Activated T-cell treated with anti-CD3 and anti-CD28 coated beads, Interleukin-2, amount 50 U/mL, for 24 hours (primary cell): ENCODE data around the gene TNRC6A.
"Not testable (repeated sequence)": the region's sequence is repeated elsewhere in the genome, so short reads cannot be mapped to it uniquely, and the experiment has no call there.

Experiments
- DNase-seq: peaks from one replicate; pipeline ENCODE4 v3.0.0-alpha.2; 2020
- H3K27ac Mint-ChIP-seq: 2 replicates; pipeline ENCODE4 v1.8.0; 2020; ENCODE audit warnings: mild to moderate bottlenecking, mixed read lengths
- H3K27me3 Mint-ChIP-seq: 2 replicates; pipeline ENCODE4 v1.8.0; 2020; ENCODE audit warnings: mixed read lengths
- H3K36me3 Mint-ChIP-seq: 2 replicates; pipeline ENCODE4 v1.8.0; 2020; ENCODE audit warnings: low read depth, mixed read lengths
- H3K4me1 Mint-ChIP-seq: 2 replicates; pipeline ENCODE4 v1.8.0; 2020; ENCODE audit warnings: low read depth, mixed read lengths
- H3K4me3 Mint-ChIP-seq: 2 replicates; pipeline ENCODE4 v1.8.0; 2020; ENCODE audit warnings: mild to moderate bottlenecking, moderate library complexity, mixed read lengths
- H3K9me3 Mint-ChIP-seq: 2 replicates; pipeline ENCODE4 v1.8.0; 2020; ENCODE audit warnings: mixed read lengths

TNRC6A gene

DNA sequence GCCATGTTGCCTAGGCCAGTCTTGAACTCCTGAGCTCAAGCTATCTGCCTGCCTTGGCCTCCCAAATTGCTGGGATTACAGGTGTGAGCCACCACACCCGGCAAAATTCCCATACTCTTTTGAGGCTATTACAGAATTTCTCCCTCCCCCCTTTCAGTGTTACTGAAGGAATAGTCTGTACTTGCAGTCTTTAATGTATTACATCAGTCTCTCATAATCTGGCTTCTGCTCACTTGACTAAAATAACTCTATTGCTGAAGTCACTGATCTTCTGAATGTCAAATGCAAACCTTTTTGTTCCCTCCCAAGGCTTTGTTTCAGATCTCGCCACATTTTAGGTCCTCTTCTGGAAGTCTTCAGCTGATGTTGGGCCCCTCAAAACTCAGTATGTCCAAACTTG lies 51.8 kb downstream of the TNRC6A start:
- no peaks in the 10 kb centered on the region for H3K9me3 Mint-ChIP-seq
- peaks cover 89% of the 10 kb centered on the region for H3K36me3 Mint-ChIP-seq
- H3K27ac Mint-ChIP-seq = peak overlapping the region; percentile 10
- no peak overlapping the region for H3K4me3 Mint-ChIP-seq
- H3K27me3 Mint-ChIP-seq = no peaks in the 10 kb centered on the region
- DNase-seq = no peak
- H3K4me1 Mint-ChIP-seq = peaks cover 9% of the 10 kb centered on the region

- no peaks in the 10 kb centered on the region for H3K9me3 Mint-ChIP-seq
- H3K4me3 Mint-ChIP-seq = no peak overlapping the region
- no peaks in the 10 kb centered on the region for H3K4me1 Mint-ChIP-seq
- no peaks in the 10 kb centered on the region for H3K27me3 Mint-ChIP-seq
- H3K36me3 Mint-ChIP-seq = peaks cover 88% of the 10 kb centered on the region
- peak overlapping the region; percentile 3 for H3K27ac Mint-ChIP-seq
- DNase-seq = no peak
Measured at GRCh38 chr16:24784121-24784520, 54.7 kb downstream of the TNRC6A start.

DNA sequence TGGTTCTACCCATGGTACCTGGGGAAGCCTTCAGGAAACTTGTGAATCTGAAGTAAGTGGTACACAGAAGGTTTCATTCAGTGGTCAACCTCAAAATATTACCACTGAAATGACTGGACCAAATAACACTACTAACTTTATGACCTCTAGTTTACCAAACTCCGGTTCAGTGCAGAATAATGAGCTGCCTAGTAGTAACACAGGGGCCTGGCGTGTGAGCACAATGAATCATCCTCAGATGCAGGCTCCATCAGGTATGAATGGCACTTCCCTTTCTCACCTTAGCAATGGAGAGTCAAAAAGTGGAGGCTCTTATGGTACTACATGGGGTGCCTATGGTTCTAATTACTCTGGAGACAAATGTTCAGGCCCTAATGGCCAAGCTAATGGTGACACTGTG lies 60.4 kb downstream of the TNRC6A start:
- Mint-ChIP-seq H3K9me3 (no peaks in the 10 kb centered on the region), H3K36me3 (peaks cover 93% of the 10 kb centered on the region), H3K27ac (peak overlapping the region; percentile 8), H3K4me3 (no peak overlapping the region), H3K27me3 (no peaks in the 10 kb centered on the region), H3K4me1 (no peaks in the 10 kb centered on the region)
- DNase-seq = no peak

DNA sequence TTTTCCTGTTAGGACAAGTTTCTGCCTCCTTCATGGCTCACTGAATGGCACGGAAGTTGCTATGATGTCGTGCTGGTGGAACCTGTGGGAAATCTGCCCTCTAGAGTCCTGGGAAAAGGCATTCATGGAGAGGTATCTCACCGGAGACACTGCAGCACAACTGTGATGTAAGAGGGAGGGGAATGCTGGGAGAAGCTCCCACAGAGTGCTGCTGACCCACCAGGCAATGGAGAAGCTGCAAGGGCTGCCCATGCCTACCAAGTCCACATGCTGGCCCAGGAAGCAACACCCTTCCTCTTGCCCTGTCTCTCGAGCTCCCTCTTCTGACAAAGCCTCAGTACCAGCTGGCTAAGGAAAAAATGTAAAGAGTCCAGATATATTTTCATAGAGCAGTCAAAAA lies 71.1 kb downstream of the TNRC6A start:
- Mint-ChIP-seq H3K27me3 (no peaks in the 10 kb centered on the region), H3K36me3 (peaks cover 96% of the 10 kb centered on the region), H3K9me3 (no peaks in the 10 kb centered on the region), H3K27ac (no peak overlapping the region), H3K4me1 (no peaks in the 10 kb centered on the region), H3K4me3 (no peak overlapping the region)
- DNase-seq = no peak

DNA sequence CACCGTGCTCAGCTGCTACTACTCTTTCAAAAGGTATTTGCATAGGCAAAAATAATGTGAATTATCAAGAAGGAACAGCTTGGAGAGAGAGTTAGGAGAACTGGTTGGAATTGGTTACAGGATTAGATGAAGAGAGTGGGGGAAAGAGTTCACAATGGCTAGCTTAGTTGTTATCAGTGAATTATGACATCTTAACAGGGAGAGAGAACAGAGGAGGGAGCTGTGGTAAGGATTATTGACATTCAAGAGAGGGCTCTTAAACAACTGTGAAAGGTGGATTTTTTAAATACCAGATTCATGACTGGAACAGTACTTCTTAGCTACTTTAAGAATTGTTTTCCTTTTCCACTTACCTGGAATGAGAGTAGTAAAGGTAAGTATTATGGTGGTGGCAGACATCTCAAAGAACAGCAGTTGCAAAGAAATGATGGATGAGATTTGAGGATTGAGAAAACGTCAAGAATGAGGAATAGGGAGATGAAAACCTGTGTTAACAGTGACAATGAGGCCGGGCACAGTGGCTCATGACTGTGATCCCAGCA lies 72.4 kb downstream of the TNRC6A start:
- DNase-seq = no peak
- Mint-ChIP-seq H3K27ac (peak overlapping the region; percentile 58), H3K9me3 (no peaks in the 10 kb centered on the region), H3K36me3 (peaks cover 96% of the 10 kb centered on the region), H3K4me1 (no peaks in the 10 kb centered on the region), H3K27me3 (no peaks in the 10 kb centered on the region), H3K4me3 (no peak overlapping the region)

- Mint-ChIP-seq H3K36me3 (peaks cover 93% of the 10 kb centered on the region), H3K9me3 (no peaks in the 10 kb centered on the region)
Measured at GRCh38 chr16:24805484-24805883, 76.0 kb downstream of the TNRC6A start.

DNA sequence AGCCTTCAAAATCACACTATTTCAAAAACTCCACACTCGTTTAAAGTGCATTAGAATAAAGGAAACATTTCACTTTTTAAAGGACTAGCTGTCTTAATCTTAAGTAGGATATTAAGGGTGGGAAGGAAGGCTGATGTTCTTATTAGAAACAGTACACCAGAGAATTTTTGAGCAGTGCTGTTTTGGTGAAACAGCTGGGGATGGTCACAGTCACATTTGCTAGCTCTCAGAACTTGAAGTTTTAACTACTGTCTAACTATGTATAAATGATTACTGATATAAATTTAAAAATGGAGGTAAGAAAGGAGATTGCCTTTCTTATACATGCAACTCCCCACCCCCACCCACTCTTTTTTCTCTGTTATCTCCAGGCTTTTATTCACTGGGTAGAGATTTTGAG lies 77.8 kb downstream of the TNRC6A start:
- Mint-ChIP-seq H3K27ac (peak overlapping the region; percentile 35), H3K27me3 (no peaks in the 10 kb centered on the region), H3K36me3 (peaks cover 94% of the 10 kb centered on the region), H3K9me3 (no peaks in the 10 kb centered on the region), H3K4me1 (no peaks in the 10 kb centered on the region), H3K4me3 (no peak overlapping the region)
- DNase-seq = no peak

More at GRCh38 chr16:24805484-24805883, 76.0 kb downstream of the TNRC6A start:
- Mint-ChIP-seq H3K27ac (no peak overlapping the region), H3K27me3 (no peaks in the 10 kb centered on the region), H3K4me1 (no peaks in the 10 kb centered on the region), H3K4me3 (no peak overlapping the region)
- DNase-seq = no peak

- H3K36me3 Mint-ChIP-seq = peaks cover 94% of the 10 kb centered on the region
- DNase-seq = no peak
- no peaks in the 10 kb centered on the region for H3K4me1 Mint-ChIP-seq
- no peaks in the 10 kb centered on the region for H3K27me3 Mint-ChIP-seq
- H3K27ac Mint-ChIP-seq = peak overlapping the region; percentile 4
- H3K9me3 Mint-ChIP-seq = no peaks in the 10 kb centered on the region
- no peak overlapping the region for H3K4me3 Mint-ChIP-seq
Measured at GRCh38 chr16:24810951-24811843, 81.7 kb downstream of the TNRC6A start.

- H3K27me3 Mint-ChIP-seq, H3K4me3 Mint-ChIP-seq: not testable (repeated sequence)
Measured at GRCh38 chr16:24812813-24813212, 83.4 kb downstream of the TNRC6A start.

GRCh38 chr16:24815021-24815420 lies 85.6 kb downstream of the TNRC6A start:
- Mint-ChIP-seq H3K4me3 (no peak overlapping the region), H3K27me3 (no peaks in the 10 kb centered on the region), H3K9me3 (no peaks in the 10 kb centered on the region), H3K4me1 (no peaks in the 10 kb centered on the region), H3K36me3 (peaks cover 92% of the 10 kb centered on the region), H3K27ac (peak overlapping the region; percentile 13)
- DNase-seq = no peak

More at GRCh38 chr16:24812813-24813212, 83.4 kb downstream of the TNRC6A start:
- H3K27ac Mint-ChIP-seq, DNase-seq, H3K4me1 Mint-ChIP-seq, H3K9me3 Mint-ChIP-seq: not testable (repeated sequence)
- H3K36me3 Mint-ChIP-seq = peaks cover 90% of the 10 kb centered on the region

GRCh38 chr16:24816688-24817087 lies 87.2 kb downstream of the TNRC6A start:
- no peaks in the 10 kb centered on the region for H3K27me3 Mint-ChIP-seq
- peaks cover 93% of the 10 kb centered on the region for H3K36me3 Mint-ChIP-seq
- H3K27ac Mint-ChIP-seq = peak overlapping the region; percentile 69
- no peak overlapping the region for H3K4me3 Mint-ChIP-seq
- H3K4me1 Mint-ChIP-seq = no peaks in the 10 kb centered on the region
- H3K9me3 Mint-ChIP-seq = no peaks in the 10 kb centered on the region
- no peak for DNase-seq

DNA sequence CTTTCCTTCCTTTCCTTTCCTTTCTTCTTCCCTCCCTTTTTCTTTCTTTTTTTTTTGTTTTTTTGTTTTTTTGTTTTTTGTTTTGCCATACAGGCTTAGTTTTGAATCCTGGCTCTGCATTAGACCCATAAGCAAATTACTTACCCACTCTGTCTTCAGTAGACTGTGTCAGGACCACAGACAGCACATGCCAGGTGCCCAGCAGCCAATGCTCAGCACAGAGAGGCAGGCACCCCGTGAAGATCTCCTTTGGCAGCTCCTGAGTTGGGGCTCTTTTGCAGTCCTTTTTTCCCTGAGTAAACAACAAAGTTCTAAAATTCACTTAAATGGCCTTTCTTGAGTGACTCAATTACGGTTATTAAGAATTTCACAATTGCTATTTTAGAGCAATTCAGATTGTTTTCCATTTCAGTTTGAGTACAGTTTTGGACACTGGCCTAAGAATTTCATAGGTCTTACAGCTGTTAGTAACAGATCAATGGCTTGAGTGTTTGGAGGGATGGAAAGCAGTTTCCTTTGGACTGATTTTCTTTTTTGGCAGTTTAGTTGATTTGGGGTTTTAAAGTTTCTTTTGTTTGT lies 90.1 kb downstream of the TNRC6A start:
- Mint-ChIP-seq H3K27ac (peak overlapping the region; percentile 81), H3K9me3 (no peaks in the 10 kb centered on the region), H3K36me3 (peaks cover 95% of the 10 kb centered on the region), H3K27me3 (no peaks in the 10 kb centered on the region), H3K4me1 (no peaks in the 10 kb centered on the region), H3K4me3 (no peak overlapping the region)
- no peak for DNase-seq

GRCh38 chr16:24820522-24820921 lies 91.1 kb downstream of the TNRC6A start:
- Mint-ChIP-seq H3K4me3 (no peak overlapping the region), H3K36me3 (peaks cover 95% of the 10 kb centered on the region), H3K4me1 (no peaks in the 10 kb centered on the region), H3K27me3 (no peaks in the 10 kb centered on the region), H3K27ac (peak overlapping the region; percentile 51), H3K9me3 (no peaks in the 10 kb centered on the region)
- no peak for DNase-seq

DNA sequence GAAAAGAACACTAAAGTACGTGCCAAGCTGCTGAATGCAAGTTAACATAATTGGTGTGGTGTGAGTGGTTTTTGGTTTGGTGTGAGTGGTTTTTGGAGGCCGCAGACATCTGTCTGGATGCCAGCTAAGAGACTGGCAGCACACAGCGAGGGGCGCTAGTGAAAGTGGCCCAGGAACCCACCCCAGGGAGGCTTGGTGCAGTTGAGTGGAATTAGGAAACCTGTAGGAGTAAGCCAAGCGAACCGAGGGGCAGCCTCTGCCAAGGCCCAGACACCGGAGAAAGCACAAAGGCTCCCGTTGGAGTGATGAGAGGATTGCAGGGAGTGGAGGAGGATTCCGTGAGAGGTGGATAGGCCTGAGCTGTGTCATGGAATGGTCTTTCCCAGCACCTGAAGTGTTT lies 91.7 kb downstream of the TNRC6A start:
- H3K27ac Mint-ChIP-seq = peak overlapping the region; percentile 58
- no peaks in the 10 kb centered on the region for H3K4me1 Mint-ChIP-seq
- DNase-seq = no peak
- H3K36me3 Mint-ChIP-seq = peaks cover 95% of the 10 kb centered on the region
- H3K4me3 Mint-ChIP-seq = no peak overlapping the region
- H3K27me3 Mint-ChIP-seq = no peaks in the 10 kb centered on the region
- H3K9me3 Mint-ChIP-seq = no peaks in the 10 kb centered on the region

- Mint-ChIP-seq H3K27me3 (no peaks in the 10 kb centered on the region), H3K27ac (peak overlapping the region; percentile 65)
Measured at GRCh38 chr16:24822542-24822941, 93.1 kb downstream of the TNRC6A start.

More at GRCh38 chr16:24822542-24822941, 93.1 kb downstream of the TNRC6A start:
- no peaks in the 10 kb centered on the region for H3K9me3 Mint-ChIP-seq
- DNase-seq = no peak
- peaks cover 99% of the 10 kb centered on the region for H3K36me3 Mint-ChIP-seq
- no peak overlapping the region for H3K4me3 Mint-ChIP-seq
- H3K4me1 Mint-ChIP-seq = no peaks in the 10 kb centered on the region
